ENCODE results near the gene GOLGA6L2. TPM values are rescaled to one million over a fixed set of nuclear protein-coding genes. Genes with fewer than 3 reads are reported as not detected.

The GOLGA6L2 gene
- total RNA-seq, 1 experiment from 2014 or later, result not detected

- Histone ChIP-seq H2BK5ac (ENCODE audit: insufficient read length, low read length) (no peak overlapping the region), H2BK12ac (ENCODE audit: insufficient read length, low read depth, low read length) (no peak overlapping the region), H4K5ac (ENCODE audit: insufficient read length, low read depth, low read length) (no peak overlapping the region), H4K20me1 (ENCODE audit: control insufficient read depth, insufficient read depth, insufficient read length) (no peaks in the 10 kb centered on the region), H3K4me1 (ENCODE audit: insufficient read depth, low read length) (no peaks in the 10 kb centered on the region), H2AK5ac (ENCODE audit: insufficient read length, low read length) (no peak overlapping the region), H3K18ac (ENCODE audit: insufficient read length, low read depth, low read length) (no peak overlapping the region), H3K23me2 (ENCODE audit: insufficient read length, low read depth, low read length, poor library complexity, severe bottlenecking) (no peaks in the 10 kb centered on the region), H2BK120ac (ENCODE audit: low read depth, low read length, poor library complexity, severe bottlenecking) (no peak overlapping the region), H3K9ac (ENCODE audit: extremely low read depth, insufficient read length, low read length) (no peak overlapping the region), H4K91ac (ENCODE audit: insufficient read length, low read depth, low read length) (no peak overlapping the region), H4K8ac (replicated peaks; ENCODE audit: insufficient read length, low read depth, low read length) (no peak overlapping the region), H3K79me1 (ENCODE audit: insufficient read depth, low read depth, low read length, poor library complexity, severe bottlenecking) (no peaks in the 10 kb centered on the region), H3K27ac (ENCODE audit: insufficient read length, low read depth, low read length) (no peak overlapping the region), H2BK20ac (ENCODE audit: low read depth, low read length, poor library complexity, severe bottlenecking) (no peak overlapping the region), H3T11ph (ENCODE audit: low read length) (no peak overlapping the region), H3K9me3 (ENCODE audit: control insufficient read depth, low read depth, low read length) (peaks cover 29% of the 10 kb centered on the region), H3K4me2 (ENCODE audit: insufficient read depth, insufficient read length, low read length) (no peak overlapping the region), H3K23ac (ENCODE audit: insufficient read length, low read depth, low read length) (no peak overlapping the region), H3K79me2 (ENCODE audit: insufficient read depth, low read length) (no peaks in the 10 kb centered on the region), H3K4ac (ENCODE audit: low read depth, low read length) (no peak overlapping the region), H3K56ac (ENCODE audit: insufficient read length, low read depth, low read length) (no peak overlapping the region), H3K27me3 (ENCODE audit: insufficient read depth, low read length) (no peaks in the 10 kb centered on the region), H2BK15ac (ENCODE audit: low read depth, low read length) (no peak overlapping the region), H3K14ac (ENCODE audit: insufficient read depth, low read length) (no peak overlapping the region), H2AFZ (ENCODE audit: low read length) (no peak overlapping the region)
- no peaks in the 10 kb centered on the region for H3K4me1 Mint-ChIP-seq
- no peak for DNase-seq
- H3K36me3 Mint-ChIP-seq (ENCODE audit: insufficient read depth in 1 of 3, low read depth in 3 of 3), result no peaks in the 10 kb centered on the region; a peak in 1 of 7 replicates
- H3K4me3 Mint-ChIP-seq, result no peak overlapping the region
- no peak overlapping the region for H3K27ac Mint-ChIP-seq
- H3K9me3 Mint-ChIP-seq, result peaks cover 45 to 56% of the 10 kb centered on the region in 2 experiments
- no peak for TF ChIP-seq CTCF (conservative IDR thresholded peaks at IDR 0.05)
- no peaks in the 10 kb centered on the region; the same call in none of the 2 replicates for H3K27me3 Mint-ChIP-seq (ENCODE audit: low read depth)
- no CpG with 5 or more reads among the region's 2 CpGs for WGBS (ENCODE audit: extremely low coverage, insufficient read length, low lambda C conversion rate)
These were observed 36.8 kb upstream of the GOLGA6L2 start for GRCh38 chr15:23483821-23484299.

Measured in H9 (cell line).